Sigmoid colon (tissue), 4 donors: ENCODE results near the gene CCR5.
"Not testable (repeated sequence)": the region's sequence is repeated elsewhere in the genome, so short reads cannot be mapped to it uniquely, and the experiment has no call there.

Experiments
- POLR2AphosphoS5 ChIP-seq, 4 donors: sonication (generic); formaldehyde crosslinking; IDR thresholded peaks; one replicate each; pipeline ENCODE4 v1.6.1; 2017; ENCODE audit warnings: antibody characterized with exemption in 4 of 4
- TF ChIP-seq, protein P1 (sequence below), 4 experiments: fragments of 450-650 bp in 3 of 4; fragments of 200-600 bp in 1 of 4; IDR thresholded peaks; one replicate each; pipeline ENCODE4 v1.5.1; 2016 to 2019; ENCODE audit warnings: antibody characterized with exemption in 4 of 4, mild to moderate bottlenecking in 3 of 4, moderate library complexity in 2 of 4

DNA sequence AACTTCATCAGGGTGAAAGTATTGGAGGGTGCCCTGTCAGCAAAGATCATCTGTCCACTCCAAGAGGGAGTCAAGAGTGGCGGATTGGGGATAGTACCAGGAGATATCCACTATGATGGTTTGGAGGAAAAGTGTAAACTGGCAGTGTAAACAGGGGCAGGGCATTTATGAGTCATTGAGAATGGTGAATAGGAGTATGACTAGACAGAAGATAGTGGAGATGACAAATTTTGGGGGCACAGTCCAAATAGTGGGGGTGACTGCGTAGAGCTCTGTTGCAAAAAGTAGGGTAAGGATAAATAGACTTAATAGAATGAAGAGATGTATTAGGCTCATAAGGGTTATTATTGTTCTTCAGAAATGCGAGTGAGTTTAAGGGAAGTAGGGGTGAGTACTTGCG, 18.1 kb downstream of the CCR5 start:
- TF ChIP-seq POLR2AphosphoS5 (IDR thresholded peaks at IDR 0.05): not testable (repeated sequence)
- TF ChIP-seq, protein P1, sequence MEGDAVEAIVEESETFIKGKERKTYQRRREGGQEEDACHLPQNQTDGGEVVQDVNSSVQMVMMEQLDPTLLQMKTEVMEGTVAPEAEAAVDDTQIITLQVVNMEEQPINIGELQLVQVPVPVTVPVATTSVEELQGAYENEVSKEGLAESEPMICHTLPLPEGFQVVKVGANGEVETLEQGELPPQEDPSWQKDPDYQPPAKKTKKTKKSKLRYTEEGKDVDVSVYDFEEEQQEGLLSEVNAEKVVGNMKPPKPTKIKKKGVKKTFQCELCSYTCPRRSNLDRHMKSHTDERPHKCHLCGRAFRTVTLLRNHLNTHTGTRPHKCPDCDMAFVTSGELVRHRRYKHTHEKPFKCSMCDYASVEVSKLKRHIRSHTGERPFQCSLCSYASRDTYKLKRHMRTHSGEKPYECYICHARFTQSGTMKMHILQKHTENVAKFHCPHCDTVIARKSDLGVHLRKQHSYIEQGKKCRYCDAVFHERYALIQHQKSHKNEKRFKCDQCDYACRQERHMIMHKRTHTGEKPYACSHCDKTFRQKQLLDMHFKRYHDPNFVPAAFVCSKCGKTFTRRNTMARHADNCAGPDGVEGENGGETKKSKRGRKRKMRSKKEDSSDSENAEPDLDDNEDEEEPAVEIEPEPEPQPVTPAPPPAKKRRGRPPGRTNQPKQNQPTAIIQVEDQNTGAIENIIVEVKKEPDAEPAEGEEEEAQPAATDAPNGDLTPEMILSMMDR (IDR thresholded peaks at IDR 0.05): not testable (repeated sequence)
